ENCODE results near the gene C12orf76.

- TF ChIP-seq CTCF (IDR thresholded peaks at IDR 0.05 in 2 of 3, conservative IDR thresholded peaks at IDR 0.05 in 1 of 3; ENCODE audit: control insufficient read depth in 2 of 3, extremely low read depth in 1 of 3, insufficient read depth in 1 of 3, low read depth in 3 of 3, low read length in 3 of 3) (no peak), USF1 (IDR thresholded peaks at IDR 0.05; ENCODE audit: borderline replicate concordance, extremely low read length, insufficient read depth, low read depth, low read length) (no peak), SIN3A (IDR thresholded peaks at IDR 0.05; ENCODE audit: low read depth, low read length) (no peak), BRCA1 (IDR thresholded peaks at IDR 0.05; ENCODE audit: low read depth, low read length) (no peak), SMAD1 (IDR thresholded peaks at IDR 0.05; ENCODE audit: low read depth, partially characterized antibody) (no peak), MAX (IDR thresholded peaks at IDR 0.05; ENCODE audit: low read depth, low read length) (no peak), SP1 (IDR thresholded peaks at IDR 0.05; ENCODE audit: low read depth, low read length) (no peak)
Measured at GRCh38 chr12:110039085-110039807, 9.1 kb downstream of the C12orf76 start.

Data from GM12878 (cell line).